Left forelimb (tissue), 1 donor: ENCODE results near the gene WDR5.

Source experiments
- DNase-seq: peaks from one replicate; pipeline ENCODE4 v3.0.0-alpha.2; 2018; ENCODE audit warnings: low spot score

WDR5 gene

GRCh38 chr9:134132208-134132870 is 3.5 kb upstream of the WDR5 start:
- no peak for DNase-seq

GRCh38 chr9:134134949-134135342 is 936 bp upstream of the WDR5 start:
- DNase-seq = no peak

DNA sequence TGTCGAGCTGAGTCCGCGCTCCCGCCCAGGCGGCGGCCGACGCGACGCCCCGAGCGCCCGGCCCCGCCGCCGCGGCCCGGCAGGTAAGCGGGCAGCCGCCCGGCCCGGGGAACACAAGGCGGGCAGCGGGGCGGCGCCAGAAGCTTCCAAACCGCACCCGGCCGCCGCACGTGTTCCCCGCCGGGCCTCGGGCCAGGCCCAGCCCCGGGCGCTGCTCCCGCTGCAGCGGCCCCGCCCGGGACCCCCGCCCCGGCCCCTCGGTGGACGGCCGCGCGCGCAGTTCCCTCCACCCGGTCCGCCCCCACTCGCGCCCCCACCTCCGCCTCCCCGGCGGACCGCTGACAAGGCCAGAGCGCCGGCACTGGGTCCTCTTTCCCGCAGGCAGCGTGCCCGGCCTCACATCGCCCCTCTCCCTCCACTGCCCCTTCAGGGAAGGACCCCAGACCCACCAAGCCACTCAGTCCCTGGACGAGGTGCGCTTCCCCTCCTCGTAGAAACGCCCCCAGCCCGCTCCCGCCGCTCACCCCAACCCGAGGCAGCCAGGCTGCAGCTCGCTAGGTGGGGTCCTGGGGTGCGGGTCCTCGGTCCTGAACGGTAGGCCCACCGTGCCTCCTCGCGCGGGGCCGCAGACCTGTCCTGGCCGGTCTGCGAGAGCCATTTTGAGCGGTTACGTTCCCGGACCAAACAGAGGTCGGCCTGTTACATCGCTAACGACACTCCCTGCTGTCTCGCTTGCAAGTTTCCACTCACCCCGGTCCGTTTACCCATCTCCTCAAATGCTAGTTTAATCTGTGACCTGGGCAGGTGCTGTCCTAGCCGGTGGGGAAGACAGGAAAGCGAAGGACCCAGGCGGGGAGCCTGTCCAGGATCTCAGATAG is 475 bp downstream of the WDR5 start:
- no peak for DNase-seq

GRCh38 chr9:134136996-134137299 is 1.1 kb downstream of the WDR5 start:
- DNase-seq = no peak

GRCh38 chr9:134138292-134138691 is 2.4 kb downstream of the WDR5 start:
- DNase-seq = no peak

GRCh38 chr9:134139081-134139480 is 3.2 kb downstream of the WDR5 start:
- no peak for DNase-seq

GRCh38 chr9:134141906-134142305 is 6.0 kb downstream of the WDR5 start:
- DNase-seq = no peak

DNA sequence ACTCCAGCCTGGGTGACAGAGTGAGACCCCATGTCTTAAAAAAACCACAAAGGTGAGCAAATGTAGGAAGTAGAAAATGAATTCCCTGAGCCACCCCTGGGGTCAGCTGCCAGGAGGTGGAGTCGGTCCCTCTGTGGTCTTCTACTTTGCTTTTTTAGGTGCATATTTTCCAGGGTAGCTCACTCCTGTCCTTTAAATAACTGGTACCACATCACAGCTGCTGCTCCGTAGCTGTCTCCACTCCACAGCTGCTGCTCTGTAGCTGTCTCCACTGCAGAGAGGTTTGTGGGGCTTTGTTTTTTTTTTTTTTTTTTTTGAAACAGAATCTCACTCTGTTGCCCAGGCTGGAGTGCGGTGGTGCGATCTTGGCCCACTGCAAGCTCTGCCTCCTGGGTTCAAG is 8.9 kb downstream of the WDR5 start:
- no peak for DNase-seq

GRCh38 chr9:134145262-134145661 is 9.4 kb downstream of the WDR5 start:
- DNase-seq = no peak

GRCh38 chr9:134146774-134147493 is 11.1 kb downstream of the WDR5 start:
- no peak for DNase-seq

DNA sequence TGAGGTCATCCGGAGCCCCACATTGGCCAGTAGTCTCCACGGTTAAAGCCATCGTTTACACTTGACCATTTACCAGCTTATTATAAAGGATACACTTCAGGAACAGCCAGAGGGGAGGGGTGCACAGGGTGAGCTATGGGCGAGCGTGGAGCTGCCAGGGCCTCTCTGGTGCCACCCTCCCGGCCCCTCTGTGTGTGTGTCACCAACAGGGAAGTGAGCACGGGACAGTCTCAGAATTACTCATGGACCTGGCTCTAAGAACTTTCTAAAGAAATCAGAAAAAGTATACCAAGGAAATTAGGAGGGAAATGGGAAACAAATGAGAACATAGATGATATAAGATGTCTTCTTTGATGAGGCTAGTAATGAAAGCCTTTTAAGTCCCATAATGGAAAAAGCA is 13.5 kb downstream of the WDR5 start:
- DNase-seq = no peak

- DNase-seq = no peak
Observed at GRCh38 chr9:134150557-134151214, 14.8 kb downstream of the WDR5 start.

- no peak for DNase-seq
Observed at GRCh38 chr9:134152022-134152448, 16.2 kb downstream of the WDR5 start.

GRCh38 chr9:134152488-134152887 is 16.6 kb downstream of the WDR5 start:
- DNase-seq = no peak

GRCh38 chr9:134153450-134153849 is 17.6 kb downstream of the WDR5 start:
- DNase-seq = no peak

DNA sequence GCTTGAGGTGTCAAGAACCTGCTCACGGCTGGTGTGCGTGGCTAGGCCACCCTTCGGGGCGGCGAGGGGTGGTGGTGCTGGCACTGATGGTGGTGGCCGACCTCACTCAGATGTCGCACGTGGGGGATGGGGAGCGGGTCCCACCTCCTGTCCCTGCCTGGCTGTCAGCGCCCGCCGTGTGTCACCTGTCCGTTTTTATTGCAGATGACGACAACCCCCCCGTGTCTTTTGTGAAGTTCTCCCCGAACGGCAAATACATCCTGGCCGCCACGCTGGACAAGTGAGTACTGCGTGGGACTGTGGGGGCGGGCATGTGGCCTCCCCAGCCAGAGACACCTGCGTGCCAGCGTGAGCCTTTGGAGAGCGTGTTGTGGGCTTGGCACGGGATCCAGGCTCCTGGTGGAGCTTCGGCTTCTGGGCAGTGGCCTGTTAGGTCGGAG is 18.4 kb downstream of the WDR5 start:
- no peak for DNase-seq

- no peak for DNase-seq
Observed at GRCh38 chr9:134155812-134156377, 20.0 kb downstream of the WDR5 start.

GRCh38 chr9:134156564-134157377 is 20.9 kb downstream of the WDR5 start:
- DNase-seq = no peak

GRCh38 chr9:134157378-134157885 is 21.6 kb downstream of the WDR5 start:
- DNase-seq = peak; percentile 57

DNA sequence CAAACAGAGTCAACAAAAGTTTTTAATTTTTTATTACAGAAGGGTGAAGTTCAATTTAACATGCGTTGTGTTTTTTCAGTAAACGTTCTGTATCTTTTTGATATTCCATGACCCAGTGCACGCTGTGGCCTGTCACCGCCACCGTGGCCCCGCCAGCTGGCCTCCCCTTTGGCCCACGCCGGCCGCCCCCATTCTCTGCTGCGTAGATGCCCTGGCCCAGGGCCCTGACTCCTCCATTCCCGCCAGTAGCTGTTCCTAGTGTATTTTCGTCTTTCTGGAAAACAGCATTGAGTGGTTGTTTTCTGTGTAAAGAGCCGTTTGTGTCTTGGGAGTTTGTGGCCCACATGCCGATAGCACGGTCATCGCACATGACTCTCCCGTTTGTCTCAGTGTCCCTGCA is 22.4 kb downstream of the WDR5 start:
- no peak for DNase-seq
